GM21717 (cell line): Measurements from ENCODE around the gene CABLES2.

Experiments
- ATAC-seq: cut with Tn5 transposase; IDR thresholded peaks from one replicate; pipeline ENCODE4 v1.9.1; 2021; ENCODE audit warnings: mild to moderate bottlenecking, moderate library complexity; ENCODE audit not compliant: unreplicated experiment

Gene CABLES2

DNA sequence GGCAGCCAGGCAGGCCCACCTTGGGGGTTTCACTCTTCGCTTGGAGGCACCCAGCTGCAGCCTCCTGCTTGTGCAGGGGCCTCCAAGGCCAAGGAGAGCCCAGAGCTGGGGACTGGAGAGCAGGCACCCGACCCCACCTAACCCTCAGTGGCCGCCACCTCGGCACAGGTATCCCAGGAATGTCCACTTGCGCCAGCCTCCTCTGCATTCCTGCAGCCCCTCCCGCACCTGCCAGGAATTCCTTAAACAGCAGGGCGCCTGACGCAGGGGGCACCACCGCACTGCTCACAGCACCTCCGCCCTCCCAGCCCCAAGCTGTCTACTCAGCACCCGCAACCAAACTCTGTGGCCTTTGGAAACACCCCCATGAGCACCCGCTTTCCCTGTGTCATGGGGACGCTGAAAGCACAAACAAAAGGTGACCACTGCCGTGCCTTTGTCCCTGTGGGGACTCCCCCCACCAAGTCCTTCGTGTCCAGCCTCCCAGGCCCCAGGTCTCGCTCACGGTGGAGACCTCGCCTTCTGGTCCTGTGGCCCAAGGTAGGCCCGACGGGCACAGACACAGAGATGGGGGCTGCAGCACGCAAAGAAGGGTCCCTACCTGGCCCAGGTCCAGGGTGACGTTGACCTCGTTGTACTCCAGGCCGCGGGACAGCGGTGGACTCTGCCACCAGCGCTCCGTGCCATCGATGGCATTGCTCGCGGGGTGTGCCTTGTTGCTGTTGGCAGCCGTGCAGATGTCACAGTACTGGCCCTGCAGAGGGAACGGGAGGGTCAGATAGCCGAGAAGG lies 45.1 kb downstream of the CABLES2 start:
- ATAC-seq = no peak

DNA sequence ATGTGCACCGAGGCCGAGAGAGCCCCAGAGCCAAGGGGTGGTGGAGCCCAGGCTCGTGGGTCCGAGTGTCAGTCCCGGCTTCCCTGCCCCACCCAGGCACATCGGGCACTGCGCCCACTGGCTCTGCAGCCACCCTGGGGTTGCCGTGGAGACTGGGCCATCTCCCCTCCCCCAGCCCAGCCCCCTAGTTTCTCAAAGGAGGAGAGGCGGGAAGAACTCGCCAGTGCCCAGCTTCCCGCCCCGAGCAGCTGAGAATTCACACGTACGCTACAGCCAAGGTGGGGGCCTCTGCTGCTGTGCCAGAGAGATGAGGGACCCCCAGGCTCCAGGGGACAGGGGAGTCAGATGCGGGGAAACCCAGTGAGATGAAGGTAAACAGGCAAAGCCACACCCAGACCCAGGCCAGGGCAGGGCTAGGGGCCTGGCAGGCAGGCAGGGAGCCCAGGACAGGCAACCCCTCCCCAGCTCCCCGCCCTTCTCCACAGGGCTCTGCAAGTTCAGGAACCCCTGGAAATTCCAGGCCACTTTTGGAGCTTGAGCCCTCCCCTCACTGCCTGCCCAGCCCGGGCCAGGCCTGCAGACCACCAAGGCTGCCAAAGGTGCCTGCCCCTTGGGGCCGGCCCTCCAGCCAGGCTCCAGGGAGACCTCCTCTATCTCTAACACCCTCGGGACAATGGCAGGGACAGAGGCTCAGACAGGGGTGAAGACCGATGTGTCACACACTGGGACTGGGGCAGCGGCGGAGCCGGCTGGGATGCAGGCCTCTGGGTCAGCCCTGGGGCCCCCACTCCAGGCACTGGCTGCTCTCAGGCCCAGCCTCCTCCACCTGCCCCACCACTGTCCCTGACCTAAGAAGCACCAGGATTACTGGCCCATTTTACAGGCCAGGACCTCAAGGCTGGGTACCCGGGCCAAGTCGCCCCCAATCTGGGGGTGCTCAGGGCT lies 46.0 kb downstream of the CABLES2 start:
- ATAC-seq = no peak

DNA sequence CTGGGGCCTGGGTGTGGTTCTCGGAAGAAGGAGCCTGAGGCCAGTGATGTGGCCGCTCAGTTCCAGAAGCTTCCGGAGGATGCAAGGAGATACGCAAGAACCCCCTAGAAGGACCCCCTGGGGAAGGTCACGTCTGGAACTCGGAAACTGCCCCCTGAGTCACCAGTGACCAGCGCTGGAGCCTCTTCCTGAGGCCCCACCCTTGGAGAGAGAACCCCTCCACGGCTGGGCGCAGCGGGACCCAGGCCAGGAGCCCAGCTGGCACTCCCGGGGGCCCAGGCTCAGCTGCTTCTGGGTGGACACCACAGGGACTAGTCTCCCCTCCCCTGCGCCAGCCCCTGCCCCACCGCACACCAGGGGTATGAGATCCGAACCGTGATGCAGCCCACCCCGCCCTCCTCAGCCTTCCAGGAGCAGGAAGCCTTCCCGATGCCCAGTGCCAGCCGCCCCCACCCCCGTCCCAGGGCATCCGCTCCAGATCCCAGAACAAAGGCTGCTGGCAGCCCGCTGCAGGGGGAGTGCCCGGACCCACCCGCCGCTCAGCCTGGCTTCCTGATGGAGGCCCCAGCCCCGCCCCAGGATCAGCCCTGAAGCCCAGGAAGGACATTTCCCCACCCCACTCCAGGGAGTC lies 47.5 kb downstream of the CABLES2 start:
- no peak for ATAC-seq

DNA sequence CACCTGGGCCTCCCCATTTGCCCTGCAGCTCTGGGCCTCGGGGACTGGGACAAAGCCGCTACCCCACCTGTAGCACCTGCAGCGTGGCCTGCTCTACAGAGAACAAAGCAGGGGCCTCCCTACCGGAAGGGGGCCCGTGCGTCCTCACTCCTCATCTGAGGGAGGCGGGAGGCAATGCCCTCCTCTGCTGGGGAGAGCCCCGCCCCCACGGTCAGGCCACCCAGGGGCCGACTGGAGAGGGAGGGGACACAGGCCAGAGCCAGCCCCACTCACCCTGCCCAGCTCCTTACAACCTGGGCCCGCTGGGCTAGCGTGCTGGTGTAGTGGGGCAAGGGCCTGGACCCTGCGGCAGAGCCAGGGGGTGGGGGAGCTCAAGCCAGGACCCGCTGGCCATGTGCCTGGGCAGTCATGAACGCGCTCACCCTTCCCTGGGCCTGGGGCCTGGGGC lies 48.0 kb downstream of the CABLES2 start:
- ATAC-seq = no peak

DNA sequence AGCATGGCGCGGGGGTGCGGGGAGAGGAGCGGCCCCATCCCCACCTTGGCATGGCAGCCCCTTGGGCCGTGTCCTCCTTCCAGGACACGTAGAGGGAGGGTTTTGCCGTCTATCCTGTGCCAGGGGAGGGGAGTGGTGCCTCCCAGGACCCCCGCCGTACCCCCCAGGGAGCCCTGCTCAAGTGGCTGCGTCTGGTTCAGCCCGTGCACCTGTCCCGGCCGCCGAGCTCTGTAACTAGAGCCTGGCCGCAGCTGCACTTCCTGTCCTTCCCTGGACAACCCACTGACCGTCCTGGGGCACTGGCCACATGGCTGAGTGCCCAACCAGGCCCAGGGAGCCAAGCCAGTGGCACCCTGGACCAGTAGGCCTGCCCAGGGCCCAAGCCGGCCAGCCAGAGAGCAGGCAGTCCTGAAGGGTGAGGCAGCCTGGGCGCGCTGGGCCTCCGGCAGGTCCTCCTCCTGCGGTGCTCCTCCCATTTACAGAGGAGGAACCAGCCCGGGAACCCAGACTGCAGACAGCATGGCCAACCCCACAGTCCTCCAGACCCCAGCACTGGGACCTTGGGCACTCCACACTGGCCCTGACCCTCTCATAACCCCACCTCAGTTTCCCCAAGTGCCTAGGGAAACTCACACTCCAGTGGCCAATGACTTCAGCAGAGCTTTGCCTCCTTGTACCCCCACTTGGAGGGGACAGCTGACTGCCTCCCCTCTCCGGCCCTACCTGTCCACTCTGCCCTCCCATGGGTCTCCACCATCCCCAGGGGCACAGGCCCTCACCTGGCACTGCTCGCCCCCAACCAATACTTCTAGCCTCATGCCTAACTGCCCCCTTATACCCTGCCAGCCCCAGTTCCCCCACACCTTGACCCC lies 48.7 kb downstream of the CABLES2 start:
- no peak for ATAC-seq

DNA sequence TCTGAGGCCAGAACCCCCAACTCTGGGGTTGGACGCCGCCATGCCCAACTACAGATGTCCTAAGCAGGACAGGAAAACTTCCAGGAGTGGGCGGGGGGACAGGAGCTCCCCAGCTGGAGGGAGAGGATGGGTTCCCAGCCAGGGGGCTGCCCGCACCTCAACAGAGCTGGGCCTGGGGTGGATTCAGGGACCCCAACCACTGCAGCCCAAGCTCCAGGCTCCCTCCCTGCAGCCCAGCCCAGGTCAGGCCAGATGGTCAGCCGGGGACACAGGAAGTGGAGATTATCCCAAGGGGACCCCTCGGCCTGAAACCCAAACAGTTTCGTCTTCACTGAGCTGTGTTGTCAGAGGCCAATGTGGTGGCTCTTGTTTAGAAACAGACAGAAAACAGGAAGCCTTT lies 49.4 kb downstream of the CABLES2 start:
- ATAC-seq = no peak

DNA sequence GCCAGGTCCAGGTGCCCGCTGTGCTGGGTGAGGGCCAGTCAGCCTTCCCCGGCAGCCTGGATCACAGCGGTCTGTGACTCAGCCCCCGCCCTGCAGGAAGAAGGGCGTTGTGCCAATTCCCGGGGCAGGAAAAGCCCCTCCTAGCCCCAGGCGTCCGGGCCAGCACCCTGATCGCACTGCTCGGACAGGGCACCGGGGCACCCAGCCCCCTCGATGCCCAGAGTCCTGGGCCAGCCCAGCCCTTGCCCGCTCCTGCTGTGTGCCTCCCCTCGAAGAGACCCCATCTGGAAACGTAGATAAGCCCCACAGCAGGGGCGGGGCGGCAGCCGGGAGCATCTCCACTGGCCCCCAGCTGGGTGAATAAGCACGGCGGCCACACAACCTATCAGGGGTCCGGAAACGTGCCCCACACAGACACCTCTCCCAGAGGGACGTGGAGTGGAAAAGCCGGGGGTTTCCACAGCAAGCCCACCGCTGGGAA lies 49.9 kb downstream of the CABLES2 start:
- no peak for ATAC-seq

DNA sequence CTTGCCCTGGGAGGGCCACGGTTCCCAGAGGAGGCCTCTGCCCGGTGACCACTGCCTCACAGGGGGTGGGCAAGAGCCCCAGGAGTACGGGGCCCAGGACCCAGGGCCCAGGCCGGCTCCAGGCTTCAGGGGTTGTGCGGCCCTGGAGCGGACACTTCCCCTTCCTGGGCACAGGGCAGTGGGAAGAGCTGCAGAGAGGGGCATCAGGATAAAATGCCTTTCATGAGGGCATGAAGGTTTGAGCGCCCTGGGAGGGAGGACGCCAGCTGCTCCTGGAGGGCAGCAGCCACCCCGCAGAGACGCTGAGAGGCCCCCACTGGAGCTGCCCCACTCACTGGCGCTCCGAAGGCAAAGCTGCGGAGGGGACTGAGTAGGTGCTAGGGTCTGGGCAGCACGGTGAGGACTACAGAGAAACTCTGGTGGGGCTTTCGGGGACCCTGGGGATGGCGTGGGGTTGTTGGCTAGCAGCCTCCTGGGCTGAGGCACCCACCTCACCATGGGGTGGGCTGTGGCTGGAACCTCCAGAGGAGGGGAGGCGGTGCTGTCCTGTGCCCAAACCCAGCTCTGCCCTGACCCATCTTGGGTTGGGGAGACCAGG lies 50.4 kb downstream of the CABLES2 start:
- no peak for ATAC-seq

DNA sequence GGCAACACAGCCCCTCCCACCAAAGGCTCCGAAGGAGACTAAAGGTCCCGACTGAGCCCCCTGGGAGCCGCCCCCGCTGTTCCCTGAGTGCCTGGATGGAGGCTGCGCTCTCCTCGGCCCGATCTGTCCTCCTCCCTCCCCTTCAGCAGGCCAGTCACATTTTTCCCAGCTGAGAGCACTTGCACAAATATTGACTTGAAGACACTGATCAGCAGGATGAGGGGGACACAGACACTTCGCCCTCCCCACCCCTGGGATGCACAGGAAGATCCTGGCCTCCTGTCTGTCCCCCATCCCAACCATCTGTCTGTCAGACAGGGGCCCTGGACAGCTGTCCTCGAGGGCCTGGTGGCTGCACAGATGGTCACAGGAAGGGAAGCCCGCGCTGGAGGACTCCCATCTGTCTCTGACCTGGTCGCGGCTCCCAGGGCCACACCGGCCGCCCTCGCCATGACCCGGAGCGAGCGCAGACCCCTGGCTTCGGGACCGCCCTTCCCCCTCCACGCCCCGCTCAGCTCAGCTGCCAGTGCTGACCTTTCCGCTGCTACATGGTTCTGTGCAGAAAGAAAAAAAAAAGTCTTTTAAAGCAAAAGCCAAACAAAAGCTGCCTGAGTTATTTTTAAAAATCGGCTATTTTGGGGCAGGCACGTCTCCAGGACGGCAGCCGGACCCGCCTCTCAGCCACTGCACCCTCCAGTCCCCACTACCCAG lies 51.1 kb downstream of the CABLES2 start:
- ATAC-seq = no peak

DNA sequence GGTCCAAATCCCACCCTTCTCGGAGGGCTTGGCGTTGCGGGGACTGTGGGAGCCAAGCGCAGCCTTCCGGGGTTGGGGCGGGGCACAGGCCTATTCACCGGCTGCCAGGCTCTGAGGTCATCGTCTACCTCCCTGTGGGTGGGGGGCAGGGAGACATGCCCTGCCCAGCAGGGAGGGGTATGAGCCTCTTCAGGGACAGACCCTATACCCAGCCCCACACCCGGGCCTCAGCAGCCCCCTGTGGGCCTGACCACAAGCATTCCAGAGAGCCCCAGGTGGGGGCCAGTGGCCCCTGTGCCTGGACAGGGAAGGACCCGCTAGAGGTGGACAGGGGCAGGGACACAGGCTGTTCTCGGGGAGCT lies 51.6 kb downstream of the CABLES2 start:
- no peak for ATAC-seq

DNA sequence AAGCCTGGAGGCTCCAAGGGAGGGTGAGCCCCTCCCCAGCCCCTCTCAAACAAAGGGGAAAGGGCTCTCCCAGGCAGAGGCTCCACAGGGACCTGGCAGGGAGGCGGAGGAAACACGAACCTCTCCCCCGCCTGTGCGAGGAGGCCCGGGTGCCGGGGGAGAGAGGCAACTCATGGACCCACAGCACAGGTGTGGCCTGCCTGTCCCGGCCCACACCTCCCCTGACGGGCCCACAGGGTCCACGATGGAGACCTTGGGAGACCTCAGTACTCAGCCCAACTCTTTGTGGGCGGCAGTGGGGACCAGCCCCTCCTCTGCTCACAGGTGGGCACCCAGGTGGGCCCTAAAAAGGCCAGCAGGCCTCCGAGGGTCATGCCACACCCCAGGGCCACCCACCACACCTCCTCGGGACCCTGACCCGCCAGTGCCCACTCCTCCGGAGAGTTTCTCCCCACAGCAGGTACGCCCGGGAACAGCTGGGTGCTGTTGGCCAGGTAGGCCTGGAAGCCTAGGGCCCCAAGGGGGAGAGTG lies 52.2 kb downstream of the CABLES2 start:
- ATAC-seq = no peak

DNA sequence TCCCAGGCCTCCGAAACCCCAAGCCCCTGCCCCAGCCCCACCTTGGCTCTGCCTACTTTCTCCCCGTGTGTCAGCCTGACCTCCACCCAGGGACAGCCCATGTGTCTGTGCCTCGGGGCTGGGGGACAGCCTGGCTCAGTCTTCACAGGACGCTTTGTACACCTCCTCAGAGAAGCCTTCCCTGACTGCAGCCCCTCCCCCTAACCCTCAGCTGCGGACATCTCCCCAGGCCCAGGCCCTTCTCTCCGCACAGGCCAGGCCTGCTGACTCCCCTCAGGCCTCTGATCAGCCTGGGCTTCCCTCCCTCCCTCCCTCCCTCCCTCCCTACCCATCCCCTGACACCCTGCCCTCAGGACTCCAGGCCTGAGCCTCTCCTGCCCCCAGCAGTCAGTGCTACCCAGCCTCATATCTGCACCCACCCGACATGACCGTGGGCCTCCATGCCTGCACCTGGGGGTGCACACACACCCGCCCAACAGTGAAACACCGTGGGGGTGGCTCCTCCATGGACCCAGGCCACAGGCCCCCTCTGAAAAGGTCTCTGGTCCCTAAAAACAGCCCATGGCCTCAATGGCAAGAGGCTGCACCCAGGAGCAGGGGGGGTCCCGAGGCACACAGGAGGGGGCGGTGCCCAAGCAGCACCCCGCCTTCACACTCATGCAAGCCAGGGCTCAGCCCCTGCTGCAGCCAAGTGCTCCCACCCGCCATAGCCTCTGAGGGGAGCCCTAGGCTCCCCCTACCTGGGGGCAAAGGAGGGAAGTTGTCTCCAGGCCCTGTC lies 52.9 kb downstream of the CABLES2 start:
- ATAC-seq = no peak

DNA sequence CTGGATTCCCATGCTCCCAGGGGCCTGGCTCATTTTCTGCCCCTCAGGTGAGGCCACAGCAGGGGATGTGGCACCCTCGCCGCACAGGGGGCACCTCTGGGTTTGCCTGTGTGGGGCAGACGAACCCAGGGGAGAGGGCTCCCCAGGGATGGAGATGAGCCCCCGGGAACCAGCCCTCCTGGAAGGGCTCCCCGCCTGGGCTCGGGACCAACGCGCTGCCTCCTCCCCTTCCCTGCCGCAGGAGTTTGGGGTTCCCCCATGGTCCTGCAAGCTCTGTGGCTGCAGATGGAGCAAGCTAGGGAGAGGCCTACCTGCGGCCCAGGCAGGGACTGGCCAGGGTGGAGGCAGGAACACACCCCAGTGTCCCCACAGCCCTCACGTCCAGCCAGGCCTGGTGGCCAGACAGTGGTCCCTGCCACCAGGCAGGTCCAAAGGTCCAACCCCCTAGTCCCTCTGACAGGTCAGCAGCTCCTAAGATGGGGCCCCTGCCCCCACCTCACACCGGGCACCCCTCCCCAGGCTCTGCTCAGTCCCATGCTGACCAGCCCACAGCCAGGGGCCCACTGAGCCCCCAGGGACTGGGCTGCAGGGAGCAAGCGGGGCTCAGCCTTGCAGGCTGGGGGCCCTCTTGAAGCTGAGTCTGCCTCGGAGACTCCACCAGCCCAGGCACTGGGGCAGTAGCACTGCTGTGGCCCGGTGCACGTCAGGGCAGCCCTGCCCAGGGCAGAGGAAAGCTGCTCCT lies 53.6 kb downstream of the CABLES2 start:
- ATAC-seq = no peak

DNA sequence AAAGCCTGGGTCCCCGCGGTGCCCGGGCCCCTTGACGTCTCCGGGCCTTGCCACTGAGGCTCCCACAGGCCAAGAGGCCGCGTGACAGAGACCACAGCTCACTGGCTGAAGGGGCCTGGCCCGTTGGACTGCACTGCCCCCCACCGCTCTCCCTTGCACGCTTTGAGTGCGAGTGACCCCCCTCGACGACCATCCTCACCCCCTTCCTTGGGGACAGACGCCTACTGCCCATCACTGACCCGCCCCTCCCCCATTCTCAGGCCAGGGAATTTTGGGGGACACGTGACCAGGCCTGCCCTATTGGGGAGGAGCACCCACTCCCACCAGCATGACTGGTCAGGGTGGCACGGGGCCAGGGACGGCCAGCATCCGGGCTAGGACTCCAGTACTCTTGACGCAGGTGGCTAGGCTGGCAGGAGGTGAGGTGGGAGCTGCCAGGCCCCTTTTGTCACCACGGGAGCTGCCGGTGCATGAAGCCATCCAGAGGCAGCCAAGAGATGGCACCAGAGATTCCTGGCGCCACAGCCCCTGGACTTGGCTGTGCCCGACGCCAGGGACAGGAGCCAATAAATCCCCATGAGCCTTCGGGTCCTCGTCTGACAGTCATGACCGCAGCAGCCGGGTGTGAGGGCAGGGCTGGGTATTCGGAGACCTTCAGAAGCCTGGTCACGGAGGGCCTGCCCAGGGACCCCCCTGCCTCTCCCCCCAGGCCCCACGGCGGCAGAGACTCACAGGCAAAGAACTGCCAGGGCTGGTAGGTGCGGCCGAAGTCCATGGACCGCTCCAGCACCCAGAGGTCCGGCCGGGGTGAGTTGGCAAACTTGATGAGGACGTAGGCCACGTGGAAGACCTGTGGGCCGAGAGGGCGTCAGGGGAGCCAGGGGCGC lies 54.4 kb downstream of the CABLES2 start:
- no peak for ATAC-seq

DNA sequence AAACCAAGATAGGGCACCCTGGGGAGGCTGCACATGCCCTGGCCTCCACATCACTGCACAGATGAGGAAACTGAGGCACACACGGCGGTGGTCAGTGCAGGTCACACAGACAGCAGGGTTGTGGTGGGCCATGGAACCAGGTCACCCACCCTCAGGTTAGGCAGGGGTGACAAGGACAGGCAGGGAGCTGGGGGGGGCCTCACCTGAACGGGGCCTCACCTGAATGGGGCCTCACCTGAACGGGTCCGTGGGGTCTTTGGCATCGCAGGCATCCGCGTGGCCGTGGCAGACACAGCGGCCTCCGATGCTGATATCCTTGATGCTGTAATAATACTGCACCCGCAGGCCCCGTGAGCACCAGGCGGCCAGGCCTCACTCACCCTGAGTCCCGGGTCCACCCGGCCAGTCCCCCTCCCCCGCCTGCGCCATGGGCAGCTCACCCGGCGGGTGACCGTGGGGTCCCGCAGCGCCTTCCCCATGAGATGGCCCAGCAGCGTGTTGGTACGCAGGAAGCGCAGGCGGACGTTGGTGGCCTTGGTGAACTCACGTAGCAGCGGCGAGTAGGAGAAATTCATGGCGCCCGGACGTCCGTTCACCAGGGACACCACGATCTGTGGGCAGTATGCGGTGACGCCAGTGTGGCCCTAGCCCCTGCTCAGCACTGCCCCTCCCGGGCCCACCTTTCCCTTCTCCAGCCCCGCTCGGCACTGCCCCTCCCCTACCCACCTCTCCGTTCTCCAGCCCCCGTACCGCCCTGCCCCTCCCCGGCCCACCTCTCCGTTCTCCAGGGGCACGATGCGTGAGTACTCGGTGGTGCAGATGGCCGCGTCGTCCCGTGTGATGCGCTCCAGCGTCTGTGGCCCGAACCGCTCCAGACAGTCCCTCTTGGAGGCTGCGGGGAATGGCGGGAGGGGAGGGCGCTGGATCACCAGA lies 55.4 kb downstream of the CABLES2 start:
- no peak for ATAC-seq
